HFF-Myc (cell line): ENCODE data around the gene UGCG.
A peak's percentile ranks its signal among the peaks of the same experiment; 100 is the strongest.
"Not testable (repeated sequence)": the region's sequence is repeated elsewhere in the genome, so short reads cannot be mapped to it uniquely, and the experiment has no call there.

Experiments
- DNase-seq: peaks from one replicate; pipeline ENCODE4 v3.0.0-alpha.2; 2011; ENCODE audit warnings: low read depth; ENCODE audit errors: extremely low read depth
- H3K4me3 ChIP-seq: replicated peaks from 2 replicates; pipeline ENCODE4 v1.5.1; 2011; ENCODE audit warnings: low read depth, mild to moderate bottlenecking, control low read depth, low read length
- CTCF ChIP-seq: IDR thresholded peaks from 2 replicates; pipeline ENCODE4 v1.5.1; 2012; ENCODE audit warnings: mild to moderate bottlenecking, low read depth, low read length, control low read depth; ENCODE audit errors: missing control alignments

The UGCG gene

GRCh38 chr9:111890334-111890733 is 6.3 kb upstream of the UGCG start:
- no peak overlapping the region for H3K4me3 ChIP-seq
- no peak for DNase-seq
- TF ChIP-seq CTCF: no peak

DNA sequence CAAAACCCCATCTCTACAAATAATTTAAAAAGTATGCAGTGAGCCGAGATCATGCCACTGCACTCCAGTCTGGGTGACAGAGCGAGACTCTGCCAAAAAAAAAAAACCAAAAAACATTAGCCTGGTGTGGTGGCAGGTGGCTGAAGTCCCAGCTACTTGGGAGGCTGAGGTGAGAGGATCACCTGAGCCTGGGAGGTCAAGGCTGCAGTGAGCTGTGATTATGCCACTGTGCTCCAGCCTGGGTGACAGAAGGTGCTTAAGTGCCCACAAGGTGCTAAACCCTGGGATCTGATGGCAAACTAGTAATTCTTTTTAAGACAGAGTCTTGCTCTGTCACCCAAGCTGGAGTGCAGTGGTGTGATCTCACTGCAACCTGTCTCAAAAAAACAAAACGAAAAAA is 5.7 kb upstream of the UGCG start:
- H3K4me3 ChIP-seq, DNase-seq: not testable (repeated sequence)

DNA sequence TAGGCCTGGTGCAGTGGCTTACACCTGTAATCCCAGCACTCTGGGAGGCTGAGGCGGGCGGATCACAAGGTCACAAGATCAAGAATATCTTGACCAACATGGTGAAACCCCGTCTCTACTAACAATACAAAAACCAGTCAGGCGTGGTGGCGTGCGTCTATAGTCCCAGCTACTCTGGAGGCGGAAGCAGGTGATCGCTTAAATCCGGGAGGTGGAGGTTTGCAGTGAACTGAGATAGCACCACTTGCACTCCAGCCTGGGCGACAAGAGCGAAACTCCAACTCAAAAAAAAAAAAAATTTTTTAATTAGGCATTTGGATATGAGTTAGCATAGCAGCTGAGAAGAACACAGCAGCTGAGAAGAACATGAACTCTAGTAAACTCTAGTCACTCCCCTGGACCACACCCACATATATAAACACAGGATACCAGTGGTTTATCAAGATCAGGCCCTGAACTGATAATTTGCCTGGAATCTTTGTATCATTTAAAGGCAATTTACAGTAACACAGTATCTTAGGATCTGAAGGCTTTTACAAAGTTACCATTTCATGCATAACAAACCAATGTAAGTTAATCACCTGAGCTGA is 4.6 kb upstream of the UGCG start:
- no peak for DNase-seq
- no peak for TF ChIP-seq CTCF
- no peak overlapping the region for H3K4me3 ChIP-seq

DNA sequence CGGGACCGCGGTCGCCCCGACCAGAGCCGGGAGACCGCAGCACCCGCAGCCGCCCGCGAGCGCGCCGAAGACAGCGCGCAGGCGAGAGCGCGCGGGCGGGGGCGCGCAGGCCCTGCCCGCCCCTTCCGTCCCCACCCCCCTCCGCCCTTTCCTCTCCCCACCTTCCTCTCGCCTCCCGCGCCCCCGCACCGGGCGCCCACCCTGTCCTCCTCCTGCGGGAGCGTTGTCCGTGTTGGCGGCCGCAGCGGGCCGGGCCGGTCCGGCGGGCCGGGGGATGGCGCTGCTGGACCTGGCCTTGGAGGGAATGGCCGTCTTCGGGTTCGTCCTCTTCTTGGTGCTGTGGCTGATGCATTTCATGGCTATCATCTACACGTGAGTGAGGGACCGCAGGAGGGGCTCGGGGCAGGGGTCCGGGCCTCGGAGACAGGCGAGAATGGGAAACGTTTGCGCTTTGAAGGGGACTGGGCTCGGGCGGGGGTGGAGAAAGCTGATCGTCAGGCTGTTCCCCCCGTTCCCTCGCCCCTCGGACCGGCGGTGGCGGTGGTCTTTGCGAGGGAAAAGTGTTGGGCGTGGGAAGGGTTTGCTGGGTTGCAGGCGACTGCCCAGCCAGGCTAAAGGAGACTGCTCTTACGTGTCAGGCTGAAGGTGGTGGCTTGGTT is 457 bp downstream of the UGCG start:
- no peak for DNase-seq
- H3K4me3 ChIP-seq: peak overlapping the region; percentile 66
- TF ChIP-seq CTCF: no peak

- DNase-seq: no peak
Observed at GRCh38 chr9:111897601-111898137, 1.1 kb downstream of the UGCG start.

DNA sequence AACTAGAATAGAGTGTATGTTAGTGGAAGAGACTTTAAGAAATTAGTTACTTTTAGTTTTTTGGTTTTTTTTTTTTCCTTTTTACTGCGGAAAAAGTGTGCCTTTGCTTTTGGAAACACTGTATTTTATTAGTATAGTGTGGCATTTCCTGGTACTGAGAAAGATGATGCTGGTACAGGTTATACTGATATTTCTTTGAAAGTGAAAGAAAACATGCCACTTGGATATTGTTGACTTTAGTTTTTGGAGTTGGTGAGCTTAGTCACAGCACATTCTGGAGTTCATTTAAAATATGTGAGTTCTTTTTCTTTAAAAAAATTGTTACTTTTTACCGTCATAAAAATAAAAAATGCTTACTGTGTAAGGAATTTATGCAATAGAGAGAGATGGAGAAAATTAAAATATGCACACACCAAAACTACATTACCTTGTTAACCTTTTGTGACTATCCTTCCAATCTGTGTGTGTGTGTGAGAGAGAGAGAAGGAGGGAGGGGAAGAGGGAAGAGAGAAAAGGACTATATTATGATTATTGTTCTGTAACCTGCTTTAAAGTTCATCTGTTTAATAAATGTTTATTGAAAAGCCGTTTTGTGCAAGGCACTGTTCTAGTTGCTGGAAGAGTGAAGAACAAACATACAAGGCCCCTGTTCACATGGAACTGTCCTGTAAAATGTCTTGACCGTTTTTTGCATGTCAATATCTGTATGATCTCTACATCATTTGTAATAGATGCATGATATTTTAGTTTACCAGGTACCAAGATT is 1.9 kb downstream of the UGCG start:
- peak overlapping the region; percentile 66 for H3K4me3 ChIP-seq
- TF ChIP-seq CTCF: no peak
- DNase-seq: no peak

More at GRCh38 chr9:111897601-111898137, 1.1 kb downstream of the UGCG start:
- TF ChIP-seq CTCF: no peak
- peak overlapping the region; percentile 66 for H3K4me3 ChIP-seq

DNA sequence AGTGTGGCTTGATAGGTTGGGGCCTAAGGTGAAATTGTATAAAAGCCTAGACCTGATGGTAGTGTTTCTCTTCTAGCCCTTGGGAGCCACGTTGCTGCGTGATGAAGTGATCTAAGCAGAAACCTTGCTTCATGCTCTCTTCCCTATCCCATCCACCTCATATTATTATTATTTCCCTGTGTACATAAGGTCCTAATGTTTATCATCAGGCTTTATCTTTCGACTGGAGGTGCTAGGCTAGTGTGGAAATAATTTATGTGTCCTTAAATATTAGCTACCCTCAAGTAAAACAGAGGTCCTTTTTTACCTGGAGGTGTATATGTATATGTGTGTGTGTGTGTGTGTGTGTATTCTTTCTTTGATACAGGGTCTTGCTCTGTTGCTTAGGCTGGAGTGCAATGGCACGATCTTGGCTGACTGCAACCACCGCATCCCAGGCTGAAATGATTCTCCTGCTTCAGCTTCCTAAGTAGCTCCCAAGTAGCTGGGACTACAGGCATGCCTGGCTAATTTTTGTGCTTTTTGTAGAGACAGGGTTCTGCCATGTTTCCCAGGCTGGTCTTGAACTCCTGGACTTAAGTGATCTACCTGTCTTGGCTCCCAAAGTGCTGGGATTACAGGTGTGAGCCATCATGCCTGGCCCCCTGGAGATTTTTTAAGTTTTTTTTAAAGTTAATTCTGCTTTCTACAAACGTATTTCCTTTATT is 3.7 kb downstream of the UGCG start:
- no peak overlapping the region for H3K4me3 ChIP-seq
- no peak for DNase-seq
- no peak for TF ChIP-seq CTCF
